HG03571 (cell line): Measurements from ENCODE around the gene LNX1.

ENCODE experiments used
- ATAC-seq: cut with Tn5 transposase; IDR thresholded peaks from one replicate; pipeline ENCODE4 v1.9.1; 2021; ENCODE audit not compliant: unreplicated experiment

Gene LNX1

DNA sequence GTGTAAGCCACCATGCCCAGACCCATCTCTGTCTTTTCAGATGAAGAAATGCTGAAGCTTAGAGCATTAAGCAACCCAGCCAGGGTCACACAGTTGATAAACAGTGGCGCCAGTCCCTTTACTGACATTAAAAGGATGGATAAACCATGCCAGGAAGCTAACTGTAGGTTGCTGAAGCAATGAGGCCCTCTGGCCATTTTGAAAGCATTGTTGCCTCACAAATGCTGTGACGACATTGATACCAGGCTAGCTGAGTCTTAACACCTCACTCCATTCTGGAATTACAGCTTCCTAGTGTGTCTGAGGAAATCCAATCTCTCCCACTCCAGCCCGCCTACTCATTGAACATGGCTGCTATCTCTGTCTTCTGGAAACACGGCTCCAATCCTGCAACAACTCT is 89.7 kb downstream of the LNX1 start:
- no peak for ATAC-seq

DNA sequence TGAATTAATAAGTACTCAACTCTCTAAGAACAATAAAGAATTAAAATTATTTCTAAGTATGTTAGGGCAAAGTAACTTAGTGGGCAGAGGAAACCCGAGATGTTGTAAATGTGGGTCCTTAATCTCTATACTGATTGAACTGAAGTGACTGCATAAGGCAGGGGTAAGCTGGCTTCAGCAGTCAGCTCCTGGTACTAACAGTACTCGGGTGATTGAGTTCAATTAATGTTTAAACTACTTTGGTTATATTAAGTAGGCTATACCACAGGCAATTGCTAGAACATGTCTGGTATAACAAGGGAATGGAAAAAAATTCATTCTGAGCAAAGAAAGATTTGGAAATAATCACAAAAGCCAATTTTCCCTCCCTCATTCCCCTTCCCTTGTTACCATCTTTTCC is 90.7 kb downstream of the LNX1 start:
- no peak for ATAC-seq

DNA sequence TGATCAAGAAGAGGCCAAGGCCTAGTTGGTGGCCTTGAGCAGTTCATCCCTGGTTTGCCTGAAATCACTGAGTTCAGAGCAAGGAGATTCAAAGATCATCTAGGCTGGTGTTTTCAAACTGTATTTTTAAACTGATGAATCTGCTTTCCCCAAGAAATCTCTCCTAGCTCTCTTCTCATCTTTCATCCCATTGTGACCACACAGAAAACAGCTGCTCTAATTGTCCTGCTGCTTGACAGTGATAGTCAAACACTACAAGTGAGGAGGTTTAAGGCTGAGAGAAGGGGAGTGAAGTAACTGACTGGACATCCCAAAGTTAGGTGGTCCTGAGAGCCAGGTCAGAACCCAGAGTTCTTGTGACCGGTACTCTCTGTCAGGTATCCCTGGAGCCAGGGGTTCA is 91.5 kb downstream of the LNX1 start:
- ATAC-seq: no peak

DNA sequence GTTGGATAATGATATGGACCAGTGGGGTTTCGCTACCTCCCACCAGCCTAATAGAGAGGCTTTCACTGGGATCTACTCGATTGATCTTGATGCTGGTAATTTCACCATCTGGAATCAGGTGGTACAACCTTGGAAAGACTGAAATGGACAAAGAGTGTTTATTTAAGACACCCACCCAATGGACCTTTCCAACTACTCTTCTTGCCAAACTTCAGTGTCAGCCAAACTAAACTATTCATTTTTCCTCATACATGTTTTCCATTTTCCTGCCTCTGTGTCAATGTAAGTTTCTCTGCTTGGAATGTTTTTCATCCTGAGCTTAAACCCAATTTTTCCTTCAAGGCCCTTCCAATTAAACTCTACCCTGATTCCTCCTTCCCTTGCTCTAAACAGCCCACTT is 92.6 kb downstream of the LNX1 start:
- ATAC-seq: no peak

DNA sequence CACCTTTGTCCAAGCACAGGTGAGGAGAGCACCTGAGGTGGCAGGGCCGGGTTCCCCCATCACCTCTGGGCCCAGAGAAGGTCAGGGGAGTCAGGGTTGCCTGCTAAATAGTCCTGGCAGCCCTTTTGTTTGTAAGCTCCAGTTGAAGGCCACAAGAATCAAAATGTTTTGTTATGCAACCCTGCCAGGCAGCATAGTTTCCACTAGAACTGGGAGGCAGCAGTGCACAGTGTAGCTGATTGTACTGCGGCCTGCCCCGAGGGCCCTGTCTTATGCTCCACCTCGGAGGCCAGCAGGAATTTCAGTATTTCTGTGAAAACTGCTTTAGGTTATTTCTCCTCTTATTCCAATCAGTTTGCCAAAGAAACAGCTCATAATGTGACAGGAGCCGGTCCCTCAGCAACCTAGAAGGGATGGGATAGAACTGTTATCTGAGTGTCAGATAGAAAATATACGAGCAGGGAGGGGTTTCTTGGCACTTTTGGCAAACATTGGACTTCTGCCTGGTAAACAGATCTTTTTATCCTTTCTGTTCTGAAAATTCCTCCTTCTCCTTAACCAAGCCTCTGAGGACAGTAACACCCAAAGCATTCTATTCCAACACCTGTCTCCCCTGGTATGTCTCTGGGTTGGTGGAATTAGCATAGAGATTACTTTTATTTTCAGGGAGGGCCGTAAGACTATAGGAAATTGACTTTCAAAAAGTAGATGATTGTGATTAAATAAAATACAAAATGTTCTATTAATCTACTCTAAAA is 93.6 kb downstream of the LNX1 start:
- no peak for ATAC-seq

DNA sequence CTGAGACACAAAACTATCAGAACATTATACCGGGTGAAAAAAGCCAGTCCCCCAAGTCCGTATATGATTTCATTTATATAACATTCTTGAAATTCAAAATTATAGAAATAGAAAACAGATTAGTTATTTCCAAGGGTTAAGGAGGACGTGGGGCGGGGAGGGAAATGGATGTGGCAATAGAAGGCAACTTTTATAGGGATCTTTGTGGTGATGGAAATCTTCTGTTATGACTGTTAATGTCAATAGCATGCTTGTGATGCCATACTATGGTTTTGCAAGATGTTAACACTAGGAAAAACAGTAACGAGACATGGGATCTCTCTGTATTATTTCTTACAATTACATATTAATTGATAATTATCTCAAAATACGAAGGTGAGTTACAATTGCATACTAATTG is 96.4 kb downstream of the LNX1 start:
- ATAC-seq: no peak

DNA sequence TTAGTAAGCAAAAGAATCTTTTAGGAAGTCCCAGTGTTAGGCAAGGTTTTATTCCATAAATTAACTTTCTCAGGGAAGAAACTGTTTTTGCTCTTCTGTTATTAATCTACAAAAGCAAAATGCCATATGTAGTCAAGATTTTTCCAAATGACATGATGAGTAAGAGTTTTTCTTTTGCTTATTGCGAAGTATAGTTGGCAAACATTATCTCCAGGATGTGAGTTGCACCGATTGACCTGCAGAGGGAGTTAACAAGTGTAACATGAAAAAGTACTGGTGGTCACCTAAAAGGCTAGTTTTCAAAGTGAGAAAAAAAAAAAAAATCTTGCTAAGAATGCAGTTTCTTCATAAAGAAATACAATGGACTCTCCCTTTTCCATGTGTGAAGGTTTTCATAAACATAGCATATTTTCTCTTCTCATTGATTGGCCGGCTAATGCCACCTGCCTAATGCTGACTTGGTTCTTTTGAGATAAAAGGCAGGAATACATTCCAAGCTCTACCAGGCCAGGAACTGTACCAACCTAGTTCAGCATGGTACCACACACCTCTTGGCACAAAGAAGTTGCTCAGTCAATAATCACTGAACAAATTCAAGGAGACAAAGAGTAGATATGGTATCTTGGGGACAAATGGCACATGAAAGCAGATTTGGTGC is 100.2 kb downstream of the LNX1 start:
- ATAC-seq: no peak

DNA sequence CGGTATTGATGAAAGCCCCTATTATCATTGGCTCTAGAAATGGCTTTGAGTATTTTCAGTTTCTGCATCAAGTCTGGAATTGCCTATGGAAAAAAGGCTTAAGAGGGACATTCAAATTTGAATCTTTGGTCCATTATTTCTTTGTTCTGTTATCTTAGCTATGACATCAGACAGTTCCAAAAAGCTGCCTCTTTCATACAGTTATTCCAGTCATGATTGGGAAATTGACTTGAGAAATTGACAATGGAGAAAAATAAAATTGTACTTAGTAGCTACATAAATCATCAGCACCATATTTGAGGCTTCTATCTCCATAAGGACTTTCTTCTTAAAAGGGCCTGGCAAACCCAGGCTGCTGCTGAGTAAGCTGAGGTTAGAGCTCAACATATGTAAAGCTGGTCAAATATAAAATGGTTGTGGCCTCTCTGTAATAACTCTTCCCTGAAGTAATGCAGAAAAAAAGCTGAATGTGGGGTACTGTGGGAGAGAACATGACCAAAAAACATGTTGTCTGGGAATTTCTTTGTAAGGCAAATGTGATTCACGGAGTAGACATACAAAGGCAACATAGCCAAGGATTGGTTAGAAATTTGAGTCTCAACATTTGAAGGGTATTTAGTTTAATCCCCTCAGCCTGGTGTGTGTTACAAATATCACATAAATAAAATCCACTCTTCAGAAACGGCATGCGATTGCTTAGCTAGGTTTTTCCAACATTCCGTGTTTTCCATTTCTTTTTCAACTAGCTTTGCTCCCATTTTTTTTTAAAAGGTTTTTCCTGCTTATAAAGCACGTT is 100.9 kb downstream of the LNX1 start:
- ATAC-seq: no peak

DNA sequence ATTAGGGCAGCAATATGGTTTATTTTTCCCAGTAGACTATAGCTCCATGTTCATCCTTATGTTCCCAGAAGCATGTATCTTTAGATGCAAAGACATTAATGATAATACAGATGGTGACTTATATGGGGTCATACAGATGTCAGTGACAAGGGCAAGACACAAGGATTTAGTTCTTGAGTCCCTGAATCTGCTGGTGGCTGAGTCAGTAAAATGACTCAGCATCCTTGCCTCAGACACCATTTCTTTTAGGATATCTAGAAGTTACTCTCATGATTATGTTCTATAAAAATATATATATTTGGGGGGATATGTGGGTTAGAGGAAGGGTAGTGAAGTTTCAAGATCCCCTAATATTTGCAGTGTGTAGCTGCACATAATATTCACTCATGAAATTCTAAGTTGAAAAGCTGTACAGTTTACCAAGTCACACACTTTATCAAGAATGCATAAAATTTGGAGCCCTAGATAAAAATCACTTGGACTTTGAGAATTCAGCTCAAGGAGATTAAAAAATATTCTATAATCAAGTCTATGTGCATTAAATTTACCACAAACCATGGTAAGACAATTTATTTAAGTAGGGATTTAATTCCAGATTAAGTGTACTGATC is 101.9 kb downstream of the LNX1 start:
- no peak for ATAC-seq

DNA sequence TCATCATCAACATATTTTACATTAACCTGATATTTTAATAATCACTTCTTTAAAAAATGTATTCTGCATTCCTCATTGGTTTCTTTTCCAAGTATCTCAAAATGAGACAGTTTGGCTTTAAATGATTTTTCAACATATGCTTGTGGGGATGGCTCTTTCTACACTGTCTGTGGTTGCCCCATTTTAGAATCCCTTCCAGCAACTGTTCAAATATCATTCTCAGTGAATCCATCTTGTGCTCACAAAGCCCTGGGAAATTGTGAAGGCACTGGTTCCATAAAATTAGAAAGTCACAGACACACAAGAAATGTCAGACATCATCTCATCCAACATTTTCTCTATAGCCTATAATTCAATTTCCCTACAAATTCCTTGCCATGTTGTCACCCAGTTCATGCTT is 103.5 kb downstream of the LNX1 start:
- ATAC-seq: no peak

DNA sequence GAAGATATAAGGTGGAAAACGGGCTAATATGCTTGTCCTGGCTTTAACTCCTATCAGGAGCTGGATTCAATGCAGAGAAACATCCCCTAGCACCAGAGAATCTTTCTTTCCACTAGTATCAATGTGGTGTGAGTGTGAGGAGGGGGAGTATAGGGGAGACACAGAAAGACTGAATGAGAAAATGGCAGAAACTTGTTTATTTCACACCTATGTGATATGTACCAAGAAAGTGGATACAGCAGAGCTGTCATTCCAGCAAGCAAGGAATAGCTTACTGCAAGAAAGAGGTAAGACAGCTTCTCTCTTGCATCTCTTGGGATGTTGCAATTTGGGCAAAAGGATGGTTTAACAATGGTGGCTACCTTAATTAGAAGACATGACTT is 105.6 kb downstream of the LNX1 start:
- no peak for ATAC-seq

DNA sequence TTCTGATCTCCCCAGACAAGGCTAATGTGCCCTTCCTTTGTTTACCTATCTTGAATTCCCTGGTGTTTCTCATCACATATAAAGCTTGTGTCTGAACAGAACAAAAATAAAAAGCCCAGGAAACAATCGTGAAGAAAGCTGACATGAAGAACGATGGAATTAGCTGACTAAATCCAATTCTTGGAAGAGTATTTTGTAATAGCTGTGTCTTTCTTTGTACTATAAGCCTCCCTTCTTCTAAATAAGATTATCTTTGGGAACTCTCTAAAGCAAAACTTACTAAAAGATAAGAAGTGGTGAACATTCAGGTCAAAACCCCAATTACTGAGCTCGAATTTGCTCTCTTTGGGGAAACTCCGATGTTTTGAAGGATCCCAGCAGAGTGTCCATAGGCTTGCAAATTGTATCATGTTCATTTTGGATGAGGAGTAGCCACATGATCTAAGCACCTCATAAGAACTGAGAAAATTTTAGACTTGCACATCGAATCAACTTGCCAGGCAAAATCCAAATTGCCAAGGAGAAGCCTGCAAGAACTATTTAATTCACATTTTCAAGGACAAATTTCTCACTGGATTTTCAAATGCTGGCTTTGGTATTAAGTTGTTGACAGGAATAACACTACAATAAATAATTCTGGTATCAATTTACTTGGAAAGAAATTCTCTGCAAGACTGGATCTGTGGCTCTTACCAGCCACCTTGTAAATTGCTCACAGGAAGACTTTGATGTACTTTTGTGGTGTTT is 106.2 kb downstream of the LNX1 start:
- ATAC-seq: no peak

DNA sequence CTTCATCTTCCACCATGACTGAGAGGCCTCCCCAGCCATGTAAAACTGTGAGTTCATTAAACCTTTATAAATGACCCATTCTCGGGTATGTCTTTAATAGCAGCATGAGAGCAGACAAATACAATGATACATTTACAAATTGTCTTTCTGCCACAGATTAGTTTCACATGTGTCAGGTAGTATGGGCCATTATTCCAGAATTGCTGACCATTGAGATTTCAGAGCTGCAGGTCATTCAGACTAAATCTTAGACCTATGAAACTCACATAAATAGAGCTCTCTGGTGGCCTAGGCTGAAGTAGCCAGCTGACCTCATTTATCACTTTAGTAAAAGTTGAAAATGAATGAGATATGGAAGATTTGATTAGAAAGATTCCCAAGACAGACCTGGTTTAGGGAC is 108.0 kb downstream of the LNX1 start:
- no peak for ATAC-seq

DNA sequence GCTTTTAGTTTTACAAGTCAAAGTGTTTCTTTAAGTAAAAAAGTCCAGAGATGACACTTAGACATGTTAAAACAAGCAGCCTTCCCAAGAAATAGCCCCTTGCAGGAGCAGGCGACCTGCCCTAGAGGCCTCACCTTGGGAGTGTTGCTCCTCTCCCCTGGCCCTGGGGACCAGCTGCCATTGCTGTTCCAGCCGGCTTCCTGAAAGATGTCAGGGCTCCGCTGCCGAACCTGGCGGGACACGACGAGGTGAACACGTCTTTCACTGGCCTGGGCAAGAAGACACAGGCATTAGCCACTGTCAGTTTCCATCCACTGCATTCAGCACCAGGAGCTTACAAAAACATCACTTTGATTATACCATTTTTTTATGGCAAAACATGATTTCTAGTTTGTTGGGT is 109.7 kb downstream of the LNX1 start:
- ATAC-seq: no peak

DNA sequence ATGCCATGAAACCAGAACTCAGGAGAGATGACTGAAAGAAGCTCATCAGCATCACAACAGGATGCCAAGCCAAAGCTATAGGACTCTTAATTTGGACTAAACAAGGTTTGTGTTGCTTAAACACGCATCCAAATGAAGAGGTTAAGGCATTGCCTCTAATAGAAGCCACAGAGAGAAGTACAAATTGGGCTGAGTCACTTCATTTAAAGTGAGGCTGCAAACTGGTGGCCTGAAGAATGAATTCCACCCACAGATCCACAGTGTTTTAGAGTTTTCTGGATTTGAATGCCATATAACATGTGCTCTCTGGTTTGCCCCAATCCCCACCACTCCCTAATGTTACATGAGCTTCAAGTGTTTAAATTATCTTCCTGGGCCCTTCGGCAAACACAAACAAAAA is 110.4 kb downstream of the LNX1 start:
- no peak for ATAC-seq

DNA sequence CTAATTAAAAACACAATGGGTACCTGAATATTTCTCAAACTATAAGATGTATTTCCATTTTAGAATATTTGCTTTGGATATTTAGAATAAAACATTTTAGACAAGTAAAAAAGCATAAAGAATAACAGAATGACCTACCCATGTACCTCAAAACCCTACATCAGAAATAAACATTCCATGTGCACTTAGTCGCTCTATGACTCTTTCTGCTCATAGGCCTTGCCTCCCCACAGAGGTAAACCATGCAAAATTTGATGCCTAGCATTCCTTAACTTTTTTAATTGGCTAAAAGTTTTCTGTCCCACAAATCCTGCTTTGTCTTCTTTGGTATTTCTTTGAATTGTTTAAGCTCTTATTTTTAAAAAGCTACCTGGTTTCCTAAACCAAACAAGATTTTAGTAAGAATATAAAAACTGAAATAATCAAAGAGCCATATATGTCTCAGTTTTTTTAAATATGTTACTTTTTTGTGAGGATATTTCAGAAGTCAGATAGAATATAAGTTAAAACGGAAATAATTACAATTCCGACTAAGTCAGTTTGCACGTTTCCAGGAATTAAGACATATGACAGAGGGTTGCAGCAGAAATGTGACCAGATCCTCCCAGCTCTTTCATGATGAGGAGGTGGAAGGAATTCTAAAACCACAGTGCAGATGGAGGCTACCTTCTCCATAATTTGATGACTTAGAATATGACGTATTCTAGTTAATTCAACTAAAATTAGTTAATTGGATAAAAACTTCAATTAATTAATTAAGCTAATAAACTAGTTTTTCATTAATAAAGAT is 111.4 kb downstream of the LNX1 start:
- no peak for ATAC-seq

DNA sequence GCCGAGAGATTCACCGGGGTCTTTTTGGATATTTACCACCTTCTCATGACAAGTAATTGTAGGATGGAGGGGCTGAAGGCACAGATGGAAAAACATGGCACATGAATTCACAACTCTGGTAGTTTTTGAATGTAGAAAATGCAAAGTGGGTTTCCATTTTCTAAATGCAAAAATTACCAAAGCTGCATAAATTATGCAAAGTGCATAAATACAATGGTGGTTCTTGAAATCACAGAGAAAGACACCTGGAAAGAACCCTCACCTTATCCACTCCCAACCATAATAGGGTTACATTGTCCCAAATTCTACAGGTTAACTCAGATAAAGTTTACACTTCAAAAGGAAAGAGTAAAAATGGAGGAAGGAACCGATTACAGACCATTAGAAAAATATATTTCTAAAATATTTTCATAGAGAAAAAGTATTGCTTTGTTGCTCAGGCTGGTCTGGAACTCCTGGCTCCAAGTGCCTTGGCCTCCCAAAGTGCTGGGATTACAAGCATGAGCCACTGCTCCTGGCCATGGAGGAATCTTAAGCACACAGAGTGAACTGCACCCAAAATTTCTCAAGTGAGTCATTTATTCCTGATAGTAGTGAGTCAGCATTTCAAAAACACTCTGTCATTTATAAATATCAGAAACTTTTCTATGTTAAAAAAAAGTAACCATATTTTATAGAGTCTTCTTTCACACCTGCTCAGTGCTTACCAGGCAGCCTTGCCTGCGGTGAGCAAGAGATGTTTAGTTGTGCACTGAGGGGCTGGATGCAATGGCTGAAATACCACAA is 112.4 kb downstream of the LNX1 start:
- ATAC-seq: no peak

DNA sequence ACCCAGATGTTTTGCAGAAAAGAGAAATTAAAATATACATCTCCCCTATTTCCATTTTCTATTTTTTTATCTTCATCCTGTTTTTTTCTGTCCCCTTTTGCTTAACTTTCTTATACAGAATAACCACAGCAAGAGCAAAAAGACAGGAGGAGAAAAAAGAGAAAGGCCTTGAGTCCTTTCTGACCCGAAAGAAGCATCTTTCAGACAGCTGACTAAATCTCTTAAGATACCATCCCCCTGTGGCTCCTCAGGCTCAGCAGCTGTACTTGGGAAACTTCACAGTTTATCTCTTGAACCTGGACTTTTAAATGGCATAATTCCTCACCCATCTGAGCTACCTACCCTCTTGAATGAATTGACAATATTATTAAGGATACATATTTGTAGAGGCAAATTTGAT is 113.7 kb downstream of the LNX1 start:
- ATAC-seq: no peak

DNA sequence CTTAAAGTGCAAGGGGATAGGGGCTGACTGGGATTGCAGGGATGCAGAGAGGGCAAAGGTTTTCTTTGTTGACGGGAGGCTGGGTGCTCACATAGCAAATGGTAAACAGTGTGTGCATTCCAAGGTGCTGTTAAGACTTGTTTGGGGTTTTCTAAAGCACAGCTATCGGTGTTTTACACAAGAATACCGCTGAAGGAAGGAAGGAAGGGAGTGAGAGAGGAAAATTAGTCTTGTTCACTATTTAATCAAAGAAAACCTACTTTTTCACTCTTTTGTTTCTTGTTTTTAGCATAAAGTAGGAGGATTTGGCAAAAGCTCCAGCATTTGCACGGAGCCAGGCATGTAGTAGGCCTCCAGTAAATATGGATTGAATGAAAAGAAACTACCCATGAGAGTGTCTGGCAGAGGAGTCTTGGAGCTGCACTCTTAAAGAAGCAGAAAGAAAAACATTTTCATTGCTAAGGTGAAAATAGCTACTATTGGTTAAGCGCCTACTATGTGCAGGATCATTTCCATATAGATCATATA is 114.2 kb downstream of the LNX1 start:
- no peak for ATAC-seq
